Measurements from ENCODE around the gene GALNT9. TPM values are rescaled to one million over a fixed set of nuclear protein-coding genes. Genes with fewer than 3 reads are reported as not detected.

Gene GALNT9
- total RNA-seq, 2 experiments from 2014 or later, result not detected

GRCh38 chr12:132155771-132156572 is 173.4 kb downstream of the GALNT9 start:
- Mint-ChIP-seq H3K9me3 (no peaks in the 10 kb centered on the region), H3K27me3 (no peaks in the 10 kb centered on the region), H3K36me3 (ENCODE audit: low read depth) (no peaks in the 10 kb centered on the region), H3K27ac (no peak overlapping the region), H3K4me3 (no peak overlapping the region), H3K4me1 (ENCODE audit: low read depth) (no peaks in the 10 kb centered on the region)
- CTCF ChIA-PET, result no interaction called here
- TF ChIP-seq CTCF (IDR thresholded peaks at IDR 0.05), result no peak
- POLR2A ChIA-PET, result no interaction called here
- no peak for DNase-seq
- intact Hi-C loops (cut with DNase I, micrococcal nuclease), result loop anchor here (2.0 kb wide), 3 partner anchors 63 to 459 kb away; no protein-coding TSS in a partner anchor
- Histone ChIP-seq H3K4me3 (ENCODE audit: low read length) (no peak overlapping the region), H3K4me1 (ENCODE audit: insufficient read depth, low read length) (peaks cover 9% of the 10 kb centered on the region), H3K36me3 (ENCODE audit: insufficient read depth, low read length) (peaks cover 31% of the 10 kb centered on the region), H3K27ac (ENCODE audit: low read depth in 1 of 2, low read length in 2 of 2) (no peak overlapping the region), H3K27me3 (ENCODE audit: control insufficient read depth in 1 of 2, insufficient read depth in 2 of 2, low read length in 2 of 2) (no peaks in the 10 kb centered on the region), H3K9me3 (ENCODE audit: control insufficient read depth in 1 of 2, insufficient read depth in 1 of 2, low read length in 2 of 2) (peaks cover 0 to 14% of the 10 kb centered on the region in 2 experiments)
- no peak for ATAC-seq (ENCODE audit: poor library complexity)

- Mint-ChIP-seq H3K4me1 (ENCODE audit: low read depth) (no peaks in the 10 kb centered on the region), H3K36me3 (ENCODE audit: low read depth) (no peaks in the 10 kb centered on the region), H3K9me3 (no peaks in the 10 kb centered on the region), H3K27me3 (no peaks in the 10 kb centered on the region), H3K4me3 (no peak overlapping the region), H3K27ac (no peak overlapping the region)
- ATAC-seq (ENCODE audit: poor library complexity) (no peak), DNase-seq (no peak)
- Histone ChIP-seq H3K4me1 (ENCODE audit: insufficient read depth, low read length) (peaks cover 9% of the 10 kb centered on the region), H3K36me3 (ENCODE audit: insufficient read depth, low read length) (peaks cover 34% of the 10 kb centered on the region), H3K27ac (ENCODE audit: low read depth in 1 of 2, low read length in 2 of 2) (no peak overlapping the region), H3K9me3 (ENCODE audit: control insufficient read depth in 1 of 2, insufficient read depth in 1 of 2, low read length in 2 of 2) (peaks cover 0 to 12% of the 10 kb centered on the region in 2 experiments), H3K4me3 (ENCODE audit: low read length) (no peak overlapping the region), H3K27me3 (ENCODE audit: control insufficient read depth in 1 of 2, insufficient read depth in 2 of 2, low read length in 2 of 2) (no peaks in the 10 kb centered on the region)
- TF ChIP-seq CTCF (IDR thresholded peaks at IDR 0.05), result no peak
- intact Hi-C loops (cut with DNase I, micrococcal nuclease), result loop anchor here (1.0 to 5.0 kb wide), 9 partner anchors 32 to 460 kb away; no protein-coding TSS in a partner anchor
- ChIA-PET POLR2A (interaction anchor here (0.9 kb wide), 1 partner anchor 30 kb away, joined by 3 read pairs; no protein-coding TSS in a partner anchor), CTCF (no interaction called here)
Measured at GRCh38 chr12:132154941-132155770, 174.2 kb downstream of the GALNT9 start.

- H3K4me3 Mint-ChIP-seq, result no peak overlapping the region
- Histone ChIP-seq H3K4me3 (ENCODE audit: low read length) (peak overlapping the region; percentile 32), H3K27me3 (ENCODE audit: control insufficient read depth in 1 of 2, insufficient read depth in 2 of 2, low read length in 2 of 2) (no peaks in the 10 kb centered on the region), H3K27ac (ENCODE audit: low read depth in 1 of 2, low read length in 2 of 2) (no peak overlapping the region), H3K4me1 (ENCODE audit: insufficient read depth, low read length) (peaks cover 9% of the 10 kb centered on the region), H3K9me3 (ENCODE audit: control insufficient read depth in 1 of 2, insufficient read depth in 1 of 2, low read length in 2 of 2) (peaks cover 0 to 12% of the 10 kb centered on the region in 2 experiments), H3K36me3 (ENCODE audit: insufficient read depth, low read length) (peaks cover 34% of the 10 kb centered on the region)
- intact Hi-C loops (cut with DNase I, micrococcal nuclease), result loop anchor here (1.0 to 5.0 kb wide), 9 partner anchors 33 to 460 kb away; no protein-coding TSS in a partner anchor
- H3K36me3 Mint-ChIP-seq (ENCODE audit: low read depth), result no peaks in the 10 kb centered on the region
- H3K27ac Mint-ChIP-seq, result no peak overlapping the region
- peak; percentile 5 for ATAC-seq (ENCODE audit: poor library complexity)
- POLR2A ChIA-PET, result interaction anchor here (0.9 to 1.7 kb wide), 7 partner anchors 9 to 276 kb away, joined by 3 to 12 read pairs (median 4); partner anchors contain the start of gene NOC4L
- no peaks in the 10 kb centered on the region for H3K27me3 Mint-ChIP-seq
- no peak for DNase-seq
- no peak for TF ChIP-seq CTCF (IDR thresholded peaks at IDR 0.05)
- no peaks in the 10 kb centered on the region for H3K9me3 Mint-ChIP-seq
- CTCF ChIA-PET, result interaction anchor here (0.8 to 1.3 kb wide), 15 partner anchors 7 to 461 kb away, joined by 3 to 21 read pairs (median 4); partner anchors contain the start of gene DDX51
- no peaks in the 10 kb centered on the region for H3K4me1 Mint-ChIP-seq (ENCODE audit: low read depth)
Measured at GRCh38 chr12:132154341-132154761, 175.0 kb downstream of the GALNT9 start.

All from CD4-positive, alpha-beta T cell (primary cell).